Measurements from ENCODE around the gene SNAI3.

The SNAI3 gene

GRCh38 chr16:88723507-88723887 lies 37.2 kb upstream of the SNAI3 start:
- no peaks in the 10 kb centered on the region for H3K79me2 ChIP-seq (ENCODE audit: insufficient read depth, low read depth)
- H3K4me3 ChIP-seq (IDR thresholded peaks at IDR 0.05; ENCODE audit: insufficient read depth, low read depth, low read length): no peak overlapping the region
- H2AFZ ChIP-seq (ENCODE audit: low read depth): no peak overlapping the region
- no peaks in the 10 kb centered on the region for H3K27me3 ChIP-seq (ENCODE audit: insufficient read depth, low read depth)
- no peak overlapping the region for H3K9ac ChIP-seq
- H3K4me1 ChIP-seq (ENCODE audit: low read depth, poor library complexity, severe bottlenecking): no peaks in the 10 kb centered on the region
- TF ChIP-seq CTCF (conservative IDR thresholded peaks at IDR 0.05; ENCODE audit: low read depth, low read length): no peak
- no peaks in the 10 kb centered on the region; the same call in 1 of the 2 replicates for H3K36me3 ChIP-seq (ENCODE audit: insufficient read depth)
- H3K4me2 ChIP-seq: no peak overlapping the region
- no peaks in the 10 kb centered on the region for H4K20me1 ChIP-seq (ENCODE audit: insufficient read depth)
- H3K27ac ChIP-seq: no peak overlapping the region

- Histone ChIP-seq H3K4me2 (no peak overlapping the region), H3K79me2 (ENCODE audit: insufficient read depth, low read depth) (no peaks in the 10 kb centered on the region), H3K9ac (no peak overlapping the region), H3K4me3 (IDR thresholded peaks at IDR 0.05; ENCODE audit: insufficient read depth, low read depth, low read length) (no peak overlapping the region), H3K36me3 (ENCODE audit: insufficient read depth) (peaks cover 2% of the 10 kb centered on the region; the same call in 1 of the 2 replicates), H2AFZ (ENCODE audit: low read depth) (no peak overlapping the region), H3K27ac (no peak overlapping the region), H4K20me1 (ENCODE audit: insufficient read depth) (no peaks in the 10 kb centered on the region), H3K27me3 (ENCODE audit: insufficient read depth, low read depth) (no peaks in the 10 kb centered on the region), H3K4me1 (ENCODE audit: low read depth, poor library complexity, severe bottlenecking) (no peaks in the 10 kb centered on the region)
- TF ChIP-seq CTCF (conservative IDR thresholded peaks at IDR 0.05; ENCODE audit: low read depth, low read length): no peak
These were observed 36.6 kb upstream of the SNAI3 start for GRCh38 chr16:88722784-88723506.

GRCh38 chr16:88721815-88722755 lies 35.8 kb upstream of the SNAI3 start:
- Histone ChIP-seq H3K27me3 (ENCODE audit: insufficient read depth, low read depth) (no peaks in the 10 kb centered on the region), H3K27ac (no peak overlapping the region), H3K9ac (no peak overlapping the region), H3K4me2 (no peak overlapping the region), H3K36me3 (ENCODE audit: insufficient read depth) (peaks cover 9% of the 10 kb centered on the region), H3K4me1 (ENCODE audit: low read depth, poor library complexity, severe bottlenecking) (no peaks in the 10 kb centered on the region), H3K4me3 (IDR thresholded peaks at IDR 0.05; ENCODE audit: insufficient read depth, low read depth, low read length) (no peak overlapping the region), H4K20me1 (ENCODE audit: insufficient read depth) (no peaks in the 10 kb centered on the region), H2AFZ (ENCODE audit: low read depth) (no peak overlapping the region), H3K79me2 (ENCODE audit: insufficient read depth, low read depth) (no peaks in the 10 kb centered on the region)
- no peak for TF ChIP-seq CTCF (conservative IDR thresholded peaks at IDR 0.05; ENCODE audit: low read depth, low read length)

- H4K20me1 ChIP-seq (ENCODE audit: insufficient read depth): no peaks in the 10 kb centered on the region
- TF ChIP-seq CTCF (conservative IDR thresholded peaks at IDR 0.05; ENCODE audit: low read depth, low read length): no peak
These were observed 34.9 kb upstream of the SNAI3 start for GRCh38 chr16:88721236-88721635.

More at GRCh38 chr16:88721236-88721635, 34.9 kb upstream of the SNAI3 start:
- Histone ChIP-seq H3K4me1 (ENCODE audit: low read depth, poor library complexity, severe bottlenecking) (no peaks in the 10 kb centered on the region), H3K79me2 (ENCODE audit: insufficient read depth, low read depth) (no peaks in the 10 kb centered on the region), H3K9ac (no peak overlapping the region), H3K27ac (no peak overlapping the region), H2AFZ (ENCODE audit: low read depth) (no peak overlapping the region), H3K36me3 (ENCODE audit: insufficient read depth) (peaks cover 14% of the 10 kb centered on the region), H3K4me3 (IDR thresholded peaks at IDR 0.05; ENCODE audit: insufficient read depth, low read depth, low read length) (no peak overlapping the region), H3K4me2 (no peak overlapping the region), H3K27me3 (ENCODE audit: insufficient read depth, low read depth) (no peaks in the 10 kb centered on the region)

All from KMS-11 (cell line).